ACHN (cell line): ENCODE measurements around the gene CTSW.

Experiments
- DNase-seq: peaks from one replicate; pipeline ENCODE4 v3.0.0-alpha.2; 2015
- in situ Hi-C: cut with HindIII; loops from 2 replicates; pipeline ENCODE4 v1.10.0; 2017; ENCODE audit warnings: low sequenced_read_pairs, low pct_ligation_motif_present, low pct_unique_long_range_greater_than_20kb

The CTSW gene

GRCh38 chr11:65894034-65894591, 14.5 kb downstream of the CTSW start:
- in situ Hi-C loops = no loop called here
- peak; percentile 18 for DNase-seq

- in situ Hi-C loops = no loop called here
These were observed 15.9 kb downstream of the CTSW start for GRCh38 chr11:65895482-65895981.

GRCh38 chr11:65896034-65896999, 16.7 kb downstream of the CTSW start:
- DNase-seq = peak; percentile 11
- in situ Hi-C loops = no loop called here

More at GRCh38 chr11:65895482-65895981, 15.9 kb downstream of the CTSW start:
- DNase-seq = peak; percentile 11

- no peak for DNase-seq
- in situ Hi-C loops = no loop called here
These were observed 17.4 kb downstream of the CTSW start for GRCh38 chr11:65897020-65897471.

- in situ Hi-C loops = no loop called here
- no peak for DNase-seq
These were observed 19.2 kb downstream of the CTSW start for GRCh38 chr11:65898656-65899355.

- in situ Hi-C loops = no loop called here
These were observed 19.9 kb downstream of the CTSW start for GRCh38 chr11:65899356-65900124.

GRCh38 chr11:65900125-65900898, 20.7 kb downstream of the CTSW start, which contains the start of gene FOSL1:
Gene FOSL1, minus strand, starts transcription at chr11:65900388. Its CDS starts 49 bp downstream, at chr11:65900339.
- in situ Hi-C loops = no loop called here

More at GRCh38 chr11:65899356-65900124, 19.9 kb downstream of the CTSW start:
- peak; percentile 81 for DNase-seq

GRCh38 chr11:65900899-65901180, 21.2 kb downstream of the CTSW start:
- no peak for DNase-seq
- in situ Hi-C loops = no loop called here

More at GRCh38 chr11:65900125-65900898, 20.7 kb downstream of the CTSW start, which contains the start of gene FOSL1:
- DNase-seq = peak; percentile 94

GRCh38 chr11:65903068-65903481, 23.4 kb downstream of the CTSW start:
- in situ Hi-C loops = no loop called here
- peak; percentile 93 for DNase-seq

- in situ Hi-C loops = no loop called here
- DNase-seq = no peak
These were observed 24.1 kb downstream of the CTSW start for GRCh38 chr11:65903715-65904114.

GRCh38 chr11:65906602-65907001, 27.0 kb downstream of the CTSW start:
- no peak for DNase-seq
- in situ Hi-C loops = no loop called here

- no peak for DNase-seq
- in situ Hi-C loops = no loop called here
These were observed 28.2 kb downstream of the CTSW start for GRCh38 chr11:65907878-65908277.

GRCh38 chr11:65911682-65912568, 32.3 kb downstream of the CTSW start:
- in situ Hi-C loops = no loop called here

GRCh38 chr11:65912845-65913244, 33.2 kb downstream of the CTSW start:
- peak; percentile 44 for DNase-seq
- in situ Hi-C loops = no loop called here

More at GRCh38 chr11:65911682-65912568, 32.3 kb downstream of the CTSW start:
- peak; percentile 87 for DNase-seq

- in situ Hi-C loops = no loop called here
- DNase-seq = peak; percentile 57
These were observed 35.6 kb downstream of the CTSW start for GRCh38 chr11:65915101-65915820.

GRCh38 chr11:65915821-65916251, 36.2 kb downstream of the CTSW start:
- in situ Hi-C loops = no loop called here
- DNase-seq = peak; percentile 97
